KOPT-K1 (cell line): Measurements from ENCODE around the gene ATP2B3.

Experiments used
- H3K27ac ChIP-seq: fragments of 200-600 bp; sonication (generic); 2 replicates; pipeline ENCODE4 v1.5.1; 2016; ENCODE audit warnings: antibody characterized with exemption, mild to moderate bottlenecking, low read depth, low read length; ENCODE audit not compliant: poor library complexity, severe bottlenecking
- H3K36me3 ChIP-seq: fragments of 200-600 bp; sonication (generic); 2 replicates; pipeline ENCODE4 v1.5.1; 2017; ENCODE audit warnings: antibody characterized with exemption, mild to moderate bottlenecking, low read length, moderate library complexity; ENCODE audit not compliant: insufficient read depth
- H3K9me3 ChIP-seq: fragments of 200-600 bp; sonication (generic); 2 replicates; pipeline ENCODE4 v1.5.1; 2017; ENCODE audit warnings: antibody characterized with exemption, low read length, mild to moderate bottlenecking; ENCODE audit not compliant: insufficient read depth, poor library complexity, severe bottlenecking

ATP2B3 gene

DNA sequence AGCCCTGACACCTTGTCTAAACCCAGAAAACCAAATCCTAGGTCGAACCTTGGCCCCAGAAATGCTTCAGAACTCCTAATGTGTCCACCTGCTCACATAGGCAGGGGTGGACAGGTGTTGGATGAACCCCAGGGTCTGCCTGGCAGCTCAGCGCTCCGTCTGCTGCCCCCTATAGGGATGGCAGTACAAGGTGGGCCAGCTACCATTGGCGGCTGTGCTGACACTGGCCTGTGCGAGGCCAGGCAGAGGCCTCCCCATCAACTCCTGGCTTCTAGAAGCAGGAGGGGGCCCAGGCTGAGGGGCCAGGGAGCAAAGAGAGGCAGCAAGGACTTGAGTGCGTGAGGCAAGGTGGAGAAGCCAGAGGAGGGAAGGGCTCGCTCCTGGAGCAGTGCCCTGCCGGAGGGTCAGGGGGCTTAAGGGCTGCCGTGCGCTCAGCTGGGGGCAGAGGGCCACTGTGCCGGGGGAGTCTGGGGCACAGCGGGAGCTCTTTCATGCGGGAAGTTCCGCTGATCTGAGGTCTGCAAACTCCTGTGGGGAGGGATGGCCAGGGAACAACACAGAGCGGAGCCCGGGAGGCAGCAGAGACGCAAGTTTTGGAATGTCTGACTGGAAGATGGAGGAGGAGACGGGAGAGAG is 60.9 kb downstream of the ATP2B3 start:
- H3K9me3 ChIP-seq = no peaks in the 10 kb centered on the region
- no peaks in the 10 kb centered on the region for H3K36me3 ChIP-seq
- no peak overlapping the region for H3K27ac ChIP-seq

DNA sequence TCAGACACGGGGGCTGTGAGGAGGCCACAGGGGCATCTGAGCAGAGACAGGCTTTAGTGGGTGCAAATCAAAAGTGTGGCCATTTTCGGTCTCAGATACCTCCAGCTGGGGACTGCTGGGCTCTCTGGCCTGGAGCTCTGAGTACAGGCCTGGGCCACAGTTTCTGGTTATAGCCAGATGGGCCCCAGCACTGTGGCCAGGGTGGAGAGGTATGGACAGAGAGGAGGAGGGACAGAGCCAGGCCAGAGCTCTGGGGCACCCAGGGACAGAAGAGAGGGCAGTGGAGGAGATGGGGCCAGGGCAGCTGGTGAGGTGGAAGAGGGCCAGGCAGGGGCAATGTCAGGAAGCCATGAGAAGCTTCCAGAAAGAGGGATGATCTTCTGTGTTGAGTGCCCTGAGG is 61.4 kb downstream of the ATP2B3 start:
- H3K36me3 ChIP-seq = no peaks in the 10 kb centered on the region
- H3K9me3 ChIP-seq = no peaks in the 10 kb centered on the region
- no peak overlapping the region for H3K27ac ChIP-seq

DNA sequence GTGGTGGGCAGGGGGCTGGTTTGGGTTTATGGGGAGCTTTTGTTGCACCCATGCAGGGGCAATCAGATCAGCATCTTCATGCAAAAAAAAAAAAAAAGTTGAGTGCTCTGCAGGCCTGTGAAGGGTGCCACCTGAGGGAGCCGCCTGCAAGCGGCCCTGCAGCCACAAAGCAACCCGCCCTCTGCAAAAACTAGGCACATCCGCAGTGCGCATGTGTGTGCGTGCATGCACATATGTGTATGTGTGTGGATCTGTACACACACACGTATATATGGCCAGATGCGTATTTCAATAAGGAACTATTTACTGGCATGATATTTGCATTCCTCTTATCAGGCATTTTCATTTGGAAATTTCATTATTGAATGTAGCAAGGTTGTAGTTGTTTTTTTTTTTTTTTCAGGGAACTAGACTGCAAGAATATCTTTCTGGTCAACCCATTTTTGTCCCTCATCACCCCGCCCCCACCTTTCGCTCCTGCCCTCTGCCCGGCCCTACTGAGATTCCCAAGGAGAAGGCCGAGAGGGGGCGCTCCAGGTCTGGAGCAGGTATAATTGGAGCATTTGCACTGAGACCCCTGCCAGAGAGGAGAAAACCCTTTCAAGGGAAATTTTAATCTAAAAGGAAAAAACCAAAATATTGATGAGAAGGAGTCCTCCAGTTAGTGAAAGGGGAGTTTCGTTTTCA is 63.4 kb downstream of the ATP2B3 start:
- Histone ChIP-seq H3K9me3 (no peaks in the 10 kb centered on the region), H3K36me3 (no peaks in the 10 kb centered on the region), H3K27ac (no peak overlapping the region)

- Histone ChIP-seq H3K36me3 (peaks cover 11% of the 10 kb centered on the region; the same call in 1 of the 2 replicates), H3K27ac (peak overlapping the region; percentile 53), H3K9me3 (no peaks in the 10 kb centered on the region)
Measured at GRCh38 chrX:153582896-153583295, 65.5 kb downstream of the ATP2B3 start.

DNA sequence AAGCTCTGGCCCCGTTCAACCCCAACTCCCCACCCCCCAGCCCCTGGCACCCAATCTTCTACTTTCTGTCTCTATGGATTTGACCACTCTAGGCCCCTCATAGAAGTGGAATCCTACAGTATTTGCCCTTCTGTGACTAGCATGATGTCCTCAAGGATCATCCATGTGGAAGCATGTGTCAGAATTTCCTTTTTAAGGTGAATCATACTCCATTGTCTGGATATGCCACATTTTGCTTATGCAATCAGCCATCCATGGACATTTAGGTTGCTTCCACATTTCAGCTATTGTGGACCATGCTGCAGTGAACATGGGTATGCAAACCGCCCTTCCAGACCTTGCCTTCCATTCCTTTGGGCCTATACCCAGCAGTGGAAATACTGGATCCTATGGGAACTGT is 66.0 kb downstream of the ATP2B3 start:
- Histone ChIP-seq H3K36me3 (peaks cover 16% of the 10 kb centered on the region; the same call in 1 of the 2 replicates), H3K9me3 (no peaks in the 10 kb centered on the region), H3K27ac (peak overlapping the region; percentile 53)

GRCh38 chrX:153585827-153586226 is 68.4 kb downstream of the ATP2B3 start:
- Histone ChIP-seq H3K36me3 (peaks cover 40% of the 10 kb centered on the region; the same call in 1 of the 2 replicates), H3K9me3 (no peaks in the 10 kb centered on the region), H3K27ac (no peak overlapping the region)

DNA sequence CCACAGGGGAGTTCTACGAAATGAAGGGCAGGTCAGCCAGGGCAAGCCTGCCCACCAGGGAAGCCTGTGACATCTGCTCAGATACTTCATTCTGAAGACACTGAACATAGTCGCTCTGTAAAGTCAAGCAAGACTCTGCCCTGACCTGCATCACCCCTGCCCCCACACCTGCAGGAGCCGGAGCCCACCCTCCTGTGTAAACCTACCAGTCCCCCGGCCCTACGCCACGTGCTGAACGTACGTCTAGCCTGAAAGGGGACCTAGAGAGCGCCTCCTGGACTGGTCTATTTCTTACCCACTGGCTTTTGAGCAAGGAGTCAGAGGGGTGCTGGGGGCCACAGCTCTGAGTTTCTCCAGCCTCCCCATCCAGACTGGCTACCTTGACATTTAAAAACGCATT is 69.9 kb downstream of the ATP2B3 start:
- Histone ChIP-seq H3K27ac (no peak overlapping the region), H3K9me3 (no peaks in the 10 kb centered on the region), H3K36me3 (peaks cover 55% of the 10 kb centered on the region; the same call in 1 of the 2 replicates)

DNA sequence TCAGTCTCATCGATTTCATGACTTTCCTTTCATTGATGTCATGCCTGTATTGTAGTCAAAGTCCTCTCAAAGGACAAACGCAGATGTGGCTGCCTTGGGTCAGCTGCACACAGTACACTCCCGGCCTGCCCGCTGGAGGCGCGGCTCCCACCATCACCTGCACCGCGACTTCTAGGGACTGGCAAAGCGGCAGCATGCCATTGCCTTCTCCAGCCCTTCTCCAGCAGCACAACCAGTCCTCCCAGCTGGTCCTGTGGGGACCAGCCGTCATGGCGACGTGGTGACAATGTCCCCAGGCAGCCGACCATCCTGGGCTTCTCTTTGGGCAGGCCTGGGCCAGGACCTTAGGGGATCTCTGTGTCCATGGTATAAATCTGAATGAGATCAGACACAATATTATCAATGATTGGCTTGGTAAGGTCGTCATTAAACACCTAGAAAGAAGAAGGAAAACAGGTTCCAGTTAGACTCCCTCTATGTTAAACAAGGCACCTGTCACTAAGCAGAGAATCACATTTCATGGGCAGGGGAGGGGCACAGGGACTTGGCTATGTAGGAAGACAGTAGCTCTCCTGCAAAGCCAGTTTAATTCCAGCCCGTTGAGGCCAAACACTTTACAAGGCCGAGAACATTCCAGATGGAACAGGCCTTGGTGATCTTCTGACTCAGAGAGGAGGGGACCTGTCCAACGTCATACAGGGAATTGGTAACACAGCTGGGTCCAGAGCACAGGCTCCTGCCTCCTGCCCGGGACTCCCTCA is 70.8 kb downstream of the ATP2B3 start:
- Histone ChIP-seq H3K9me3 (no peaks in the 10 kb centered on the region), H3K27ac (no peak overlapping the region), H3K36me3 (peaks cover 63% of the 10 kb centered on the region; the same call in 1 of the 2 replicates)

GRCh38 chrX:153588782-153589446 is 71.5 kb downstream of the ATP2B3 start:
- Histone ChIP-seq H3K27ac (no peak overlapping the region), H3K9me3 (no peaks in the 10 kb centered on the region), H3K36me3 (peaks cover 70% of the 10 kb centered on the region; the same call in 1 of the 2 replicates)

GRCh38 chrX:153590961-153591956 is 73.8 kb downstream of the ATP2B3 start:
- Histone ChIP-seq H3K9me3 (no peaks in the 10 kb centered on the region), H3K36me3 (peaks cover 94% of the 10 kb centered on the region; the same call in 1 of the 2 replicates), H3K27ac (no peak overlapping the region)

DNA sequence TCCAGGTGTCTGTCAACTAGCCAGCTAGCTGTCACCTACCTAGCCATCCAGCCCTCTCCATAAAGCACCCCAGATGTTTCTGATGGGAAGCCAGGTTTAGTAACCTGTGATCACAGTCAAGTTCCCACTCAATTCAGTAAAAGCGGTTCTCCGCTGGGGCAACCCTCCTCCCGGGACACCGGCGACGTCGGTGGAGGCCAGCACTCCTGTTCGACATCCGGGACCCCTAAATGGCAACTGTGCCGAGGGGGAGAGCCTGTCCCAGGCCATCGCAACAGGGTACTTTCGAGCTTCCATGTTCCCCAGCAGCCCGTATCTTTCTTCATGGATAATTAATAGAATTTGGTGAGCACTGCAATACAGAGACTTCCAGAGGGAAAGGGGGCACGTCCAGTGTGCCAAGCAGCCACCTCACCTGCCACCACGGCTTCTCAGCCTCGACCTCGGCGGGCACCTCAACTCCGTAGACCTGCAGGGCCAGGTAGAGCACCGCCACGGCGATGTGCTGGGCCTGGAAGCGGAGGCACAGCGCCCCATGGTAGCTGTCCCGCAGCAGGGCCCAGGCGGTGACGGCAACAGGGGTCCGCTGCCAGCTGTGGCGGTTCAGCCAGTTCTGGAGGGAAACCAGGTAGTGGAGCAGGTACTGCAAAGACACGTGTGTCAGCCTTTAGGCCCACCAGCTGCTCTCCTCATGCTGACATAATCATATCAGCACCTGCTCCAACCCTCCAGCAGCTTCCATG is 74.8 kb downstream of the ATP2B3 start:
- Histone ChIP-seq H3K36me3 (peaks cover 95% of the 10 kb centered on the region; the same call in 1 of the 2 replicates), H3K9me3 (no peaks in the 10 kb centered on the region), H3K27ac (no peak overlapping the region)

- Histone ChIP-seq H3K27ac (no peak overlapping the region), H3K36me3 (peaks cover 87% of the 10 kb centered on the region; the same call in 1 of the 2 replicates), H3K9me3 (no peaks in the 10 kb centered on the region)
Measured at GRCh38 chrX:153592966-153593688, 75.7 kb downstream of the ATP2B3 start.
